Measurements from ENCODE around the gene GNPTAB.

GNPTAB gene

GRCh38 chr12:101829639-101830366, 956 bp downstream of the GNPTAB start:
- peak overlapping the region; percentile 92 for H3K27ac ChIP-seq
- TF ChIP-seq CTCF (conservative IDR thresholded peaks at IDR 0.05; ENCODE audit: low read depth, low read length): no peak

GRCh38 chr12:101828463-101829196, 2.1 kb downstream of the GNPTAB start:
- H4K20me1 ChIP-seq (ENCODE audit: insufficient read depth): no peaks in the 10 kb centered on the region
- H3K36me3 ChIP-seq (ENCODE audit: insufficient read depth): no peaks in the 10 kb centered on the region
- peak overlapping the region; percentile 89 for H3K4me2 ChIP-seq
- no peak overlapping the region for H2AFZ ChIP-seq (ENCODE audit: low read depth)
- no peak for TF ChIP-seq CTCF (conservative IDR thresholded peaks at IDR 0.05; ENCODE audit: low read depth, low read length)
- H3K4me3 ChIP-seq (IDR thresholded peaks at IDR 0.05; ENCODE audit: insufficient read depth, low read depth, low read length): no peak overlapping the region
- H3K9ac ChIP-seq: peak overlapping the region; percentile 80; the same call in 1 of the 2 replicates
- peaks cover 58% of the 10 kb centered on the region for H3K79me2 ChIP-seq (ENCODE audit: insufficient read depth, low read depth)
- no peaks in the 10 kb centered on the region for H3K27me3 ChIP-seq (ENCODE audit: insufficient read depth, low read depth)
- H3K27ac ChIP-seq: peak overlapping the region; percentile 92
- peaks cover 57% of the 10 kb centered on the region for H3K4me1 ChIP-seq (ENCODE audit: low read depth, poor library complexity, severe bottlenecking)

More at GRCh38 chr12:101829639-101830366, 956 bp downstream of the GNPTAB start:
- Histone ChIP-seq H3K4me3 (IDR thresholded peaks at IDR 0.05; ENCODE audit: insufficient read depth, low read depth, low read length) (no peak overlapping the region), H3K36me3 (ENCODE audit: insufficient read depth) (no peaks in the 10 kb centered on the region), H3K27me3 (ENCODE audit: insufficient read depth, low read depth) (no peaks in the 10 kb centered on the region), H3K4me2 (peak overlapping the region; percentile 89), H2AFZ (ENCODE audit: low read depth) (peak overlapping the region; percentile 41; the same call in 1 of the 2 replicates), H3K9ac (peak overlapping the region; percentile 80), H3K4me1 (ENCODE audit: low read depth, poor library complexity, severe bottlenecking) (peaks cover 45% of the 10 kb centered on the region), H4K20me1 (ENCODE audit: insufficient read depth) (no peaks in the 10 kb centered on the region), H3K79me2 (ENCODE audit: insufficient read depth, low read depth) (peaks cover 49% of the 10 kb centered on the region)

GRCh38 chr12:101826766-101827368, 3.9 kb downstream of the GNPTAB start:
- H3K4me2 ChIP-seq: peak overlapping the region; percentile 89

More at GRCh38 chr12:101826766-101827368, 3.9 kb downstream of the GNPTAB start:
- H3K36me3 ChIP-seq (ENCODE audit: insufficient read depth): no peaks in the 10 kb centered on the region
- H3K79me2 ChIP-seq (ENCODE audit: insufficient read depth, low read depth): peaks cover 72% of the 10 kb centered on the region
- H4K20me1 ChIP-seq (ENCODE audit: insufficient read depth): no peaks in the 10 kb centered on the region
- no peaks in the 10 kb centered on the region for H3K27me3 ChIP-seq (ENCODE audit: insufficient read depth, low read depth)
- no peak overlapping the region for H2AFZ ChIP-seq (ENCODE audit: low read depth)
- H3K4me1 ChIP-seq (ENCODE audit: low read depth, poor library complexity, severe bottlenecking): peaks cover 70% of the 10 kb centered on the region
- no peak for TF ChIP-seq CTCF (conservative IDR thresholded peaks at IDR 0.05; ENCODE audit: low read depth, low read length)
- peak overlapping the region; percentile 92 for H3K27ac ChIP-seq
- no peak overlapping the region for H3K4me3 ChIP-seq (IDR thresholded peaks at IDR 0.05; ENCODE audit: insufficient read depth, low read depth, low read length)
- H3K9ac ChIP-seq: no peak overlapping the region; the same call in 1 of the 2 replicates

Measured in KMS-11 (cell line).